G401.6 (cell line): ENCODE data around the gene ANXA4.
"Not testable (repeated sequence)": the region's sequence is repeated elsewhere in the genome, so short reads cannot be mapped to it uniquely, and the experiment has no call there.

Experiments
- FAIRE-seq: peaks from 2 replicates; lab custom pipeline; 2012; peaks lifted over from hg19 to GRCh38; lab: Jason Lieb, UNC

Gene ANXA4

GRCh38 chr2:69755862-69756467, 14.0 kb downstream of the ANXA4 start:
- no peak for FAIRE-seq

GRCh38 chr2:69762025-69762424, 20.1 kb downstream of the ANXA4 start:
- no peak for FAIRE-seq

GRCh38 chr2:69762513-69763494, 20.9 kb downstream of the ANXA4 start:
- FAIRE-seq, result no peak

- not testable (repeated sequence) for FAIRE-seq
Observed at GRCh38 chr2:69763831-69764230, 21.9 kb downstream of the ANXA4 start.

DNA sequence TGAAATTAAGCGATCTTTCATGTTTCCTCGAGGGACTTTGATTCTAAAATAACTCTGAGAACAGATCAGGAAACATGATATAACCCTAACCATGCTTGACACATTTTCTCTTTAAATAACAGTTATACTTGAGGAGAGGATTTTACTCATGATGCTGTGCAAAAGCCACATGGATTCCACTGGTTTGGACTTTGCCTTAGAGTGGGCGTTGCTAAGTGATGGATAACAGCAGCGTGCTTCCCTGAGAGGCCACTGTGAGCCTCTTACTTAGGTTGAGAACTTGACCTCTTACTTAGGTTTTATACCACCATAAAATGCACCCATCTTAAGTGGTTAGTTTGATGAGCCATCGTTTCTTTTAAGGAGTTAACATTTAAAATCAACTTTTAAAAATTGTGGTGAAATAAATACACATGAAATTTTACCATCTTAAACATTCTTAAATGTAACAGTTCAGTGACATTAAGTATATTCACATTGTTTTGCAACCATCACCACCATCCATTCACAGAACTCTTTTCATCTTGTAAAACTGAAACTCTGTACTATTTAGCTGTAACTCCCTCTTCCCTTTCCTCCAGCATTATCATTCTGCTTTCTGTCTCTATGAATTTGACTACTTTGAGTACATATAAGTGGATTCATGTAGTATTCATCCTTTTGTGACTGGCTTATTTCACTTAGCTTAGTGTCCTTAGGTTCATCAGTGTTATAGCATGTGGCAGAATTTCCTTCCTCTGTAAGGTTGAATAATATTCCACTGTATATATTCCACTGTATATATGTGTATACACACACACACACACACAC, 22.6 kb downstream of the ANXA4 start:
- FAIRE-seq, result no peak

GRCh38 chr2:69765096-69765380, 23.1 kb downstream of the ANXA4 start:
- FAIRE-seq, result no peak

DNA sequence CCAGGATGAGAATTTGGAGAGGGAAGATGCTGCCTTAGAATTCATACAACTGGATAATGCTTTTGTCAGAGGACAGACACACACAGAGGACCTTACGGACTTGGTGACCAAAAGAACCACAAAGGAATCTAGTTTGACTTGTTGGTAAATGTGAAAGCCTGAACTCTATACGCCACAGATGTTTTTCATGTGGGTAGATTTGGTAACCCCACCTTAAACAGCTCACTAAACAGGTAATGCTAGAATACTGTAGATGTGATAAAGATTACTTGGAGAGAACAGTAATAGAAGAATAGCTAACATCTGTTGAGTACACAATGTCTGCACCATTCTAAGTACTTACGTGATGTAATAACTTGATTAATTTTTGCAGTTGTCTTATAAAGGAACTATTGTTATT, 24.1 kb downstream of the ANXA4 start:
- FAIRE-seq, result no peak

- FAIRE-seq, result no peak
Observed at GRCh38 chr2:69767034-69767433, 25.1 kb downstream of the ANXA4 start.

GRCh38 chr2:69768235-69768634, 26.3 kb downstream of the ANXA4 start:
- FAIRE-seq, result no peak

DNA sequence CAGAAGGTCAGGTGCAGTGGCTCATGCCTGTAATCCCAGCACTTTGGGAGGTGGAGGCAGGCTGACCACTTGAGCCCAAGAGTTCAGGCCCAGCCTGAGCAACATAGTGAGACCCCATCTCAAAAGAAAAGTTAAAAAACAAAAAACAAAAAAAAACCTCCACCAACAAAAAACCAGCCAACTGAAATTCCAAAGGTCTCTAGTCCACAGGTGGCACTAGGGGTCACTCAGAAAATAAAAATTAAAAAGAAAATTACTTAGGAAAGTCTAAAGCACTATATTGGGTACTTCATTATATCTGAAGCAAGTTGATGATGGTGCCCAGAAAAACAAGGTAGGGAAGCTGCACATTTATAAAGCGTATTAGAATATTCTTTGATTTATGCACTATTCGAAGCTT, 26.9 kb downstream of the ANXA4 start:
- FAIRE-seq, result no peak

- FAIRE-seq, result no peak
Observed at GRCh38 chr2:69769272-69769671, 27.3 kb downstream of the ANXA4 start.

DNA sequence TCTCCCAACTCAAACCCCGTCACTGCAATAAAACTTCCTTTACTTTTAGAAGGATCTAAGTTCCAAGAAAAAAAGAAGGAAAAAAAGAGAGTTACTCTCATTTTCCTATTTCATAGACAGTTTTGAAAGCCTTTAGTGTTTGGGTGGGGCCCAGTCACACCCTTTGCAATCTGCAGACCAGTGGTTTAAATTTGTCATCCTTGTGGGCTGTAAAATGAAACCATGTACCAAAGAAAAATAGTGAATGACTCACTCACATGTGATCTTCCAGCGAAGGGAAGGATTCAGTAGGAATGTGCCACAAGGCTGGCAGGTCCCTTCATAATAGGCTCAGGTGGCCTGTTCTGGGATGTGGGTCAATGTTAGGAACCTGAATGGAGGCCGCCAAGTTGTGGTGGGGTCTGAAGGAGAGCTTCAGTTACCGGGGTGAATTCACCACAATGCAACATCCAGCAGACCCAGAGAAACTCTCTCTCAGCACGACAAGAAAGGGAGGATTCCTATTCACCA, 28.3 kb downstream of the ANXA4 start:
- no peak for FAIRE-seq

DNA sequence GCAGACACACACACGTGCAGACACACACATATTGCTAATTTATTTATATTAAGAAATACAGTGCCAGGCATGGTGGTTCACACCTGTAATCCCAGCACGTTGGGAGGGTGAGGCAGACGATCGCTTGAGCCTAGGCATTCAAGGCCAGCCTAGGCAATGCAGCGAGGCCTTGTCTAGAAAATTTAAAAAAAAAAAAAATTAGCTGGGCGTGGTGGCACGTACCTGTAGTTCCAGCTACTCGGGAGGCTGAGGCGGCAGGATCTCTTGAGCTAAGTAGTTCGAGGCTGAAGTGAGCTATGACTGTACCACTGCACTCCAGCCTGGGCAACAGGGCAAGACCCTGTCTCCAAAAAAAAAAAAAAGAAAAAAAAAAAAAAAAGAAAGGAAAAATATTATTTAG, 28.8 kb downstream of the ANXA4 start:
- FAIRE-seq, result no peak

DNA sequence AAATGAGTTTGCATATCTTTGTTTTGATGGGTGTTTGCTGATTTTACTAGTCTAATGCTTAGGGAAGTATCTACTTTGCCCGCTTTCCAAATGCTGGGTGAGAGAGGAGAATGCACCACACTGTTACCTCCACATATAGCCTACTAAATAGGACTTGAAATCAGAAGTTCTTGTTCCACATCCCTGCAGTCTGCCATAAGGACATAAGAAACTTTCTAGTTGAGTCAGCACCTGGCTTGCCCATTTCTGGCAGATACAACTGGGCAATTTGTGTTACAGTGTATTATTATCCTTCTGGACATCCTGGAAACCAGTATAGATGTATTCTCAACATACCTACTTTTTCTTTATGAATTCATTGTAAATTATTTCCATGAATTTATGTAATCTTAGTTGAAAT, 29.5 kb downstream of the ANXA4 start:
- no peak for FAIRE-seq

GRCh38 chr2:69773206-69773605, 31.3 kb downstream of the ANXA4 start:
- FAIRE-seq, result no peak

DNA sequence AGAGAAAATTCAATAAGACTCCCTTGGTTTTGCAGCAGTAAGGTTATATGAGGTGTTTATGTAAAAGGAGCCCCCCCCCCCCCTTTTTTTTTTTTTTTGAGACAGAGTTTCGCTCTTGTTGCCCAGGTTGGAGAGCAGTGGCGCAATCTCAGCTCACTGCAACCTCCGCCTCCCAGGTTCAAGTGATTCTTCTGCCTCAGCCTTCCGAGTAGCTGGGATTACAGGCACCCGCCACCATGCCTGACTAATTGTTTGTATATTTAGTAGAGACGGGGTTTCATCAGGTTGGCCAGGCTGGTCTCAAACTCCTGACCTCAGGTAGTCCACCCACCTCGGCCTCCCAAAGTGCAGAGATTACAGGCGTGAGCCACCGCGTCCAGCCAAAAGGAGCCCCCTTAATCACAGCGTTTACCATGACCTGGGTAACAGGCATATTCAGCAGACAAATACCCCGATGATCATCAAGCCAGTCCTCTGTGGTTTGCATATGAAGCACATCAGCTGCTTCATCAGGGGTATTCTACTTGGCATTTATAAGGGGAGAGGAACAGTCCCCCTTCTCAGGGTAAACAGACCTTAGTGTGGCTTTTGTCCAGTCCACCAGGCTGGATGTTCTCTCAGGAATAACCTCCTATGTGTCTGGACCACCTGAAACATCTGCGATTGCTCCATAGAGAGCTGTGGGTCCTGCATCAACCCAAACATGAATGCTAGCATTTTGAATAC, 32.5 kb downstream of the ANXA4 start:
- not testable (repeated sequence) for FAIRE-seq

- FAIRE-seq, result no peak
Observed at GRCh38 chr2:69774984-69775982, 33.3 kb downstream of the ANXA4 start.

GRCh38 chr2:69776886-69777785, 35.2 kb downstream of the ANXA4 start:
- no peak for FAIRE-seq

- no peak for FAIRE-seq
Observed at GRCh38 chr2:69777786-69778105, 35.8 kb downstream of the ANXA4 start.
